Stomach smooth muscle (tissue), 2 donors: ENCODE results near the gene BRSK1.

Experiments used
- H3K27ac ChIP-seq: one replicate; pipeline ENCODE4 v1.7.0; 2013; ENCODE audit warnings: mild to moderate bottlenecking, low read length, inconsistent platforms
- H3K27me3 ChIP-seq, 2 donors: one replicate each; pipeline ENCODE4 v1.7.0; 2013; ENCODE audit warnings: low read length in 2 of 2; ENCODE audit not compliant: insufficient read depth in 2 of 2, control insufficient read depth in 1 of 2
- H3K36me3 ChIP-seq, 2 donors: one replicate each; pipeline ENCODE4 v1.7.0; 2013; ENCODE audit warnings: low read length in 2 of 2; ENCODE audit not compliant: control insufficient read depth in 2 of 2, insufficient read depth in 2 of 2
- H3K4me1 ChIP-seq: one replicate; pipeline ENCODE4 v1.7.0; 2013; ENCODE audit warnings: low read length; ENCODE audit not compliant: control insufficient read depth, insufficient read depth
- H3K4me3 ChIP-seq, 2 donors: one replicate each; pipeline ENCODE4 v1.7.0; 2013; ENCODE audit warnings: low read length in 2 of 2
- H3K9ac ChIP-seq, 2 donors: one replicate each; pipeline ENCODE4 v1.7.0; 2013; ENCODE audit warnings: low read length in 2 of 2, mild to moderate bottlenecking in 1 of 2
- H3K9me3 ChIP-seq, 2 donors: one replicate each; pipeline ENCODE4 v1.7.0; 2013; ENCODE audit warnings: low read length in 2 of 2; ENCODE audit not compliant: control insufficient read depth in 2 of 2
- donor health status: healthy.
- donor health status: Pancreatic carcinoma.

Gene BRSK1

GRCh38 chr19:55297267-55297666, 13.5 kb downstream of the BRSK1 start:
- H3K27ac ChIP-seq: no peak overlapping the region
- no peak overlapping the region for H3K4me3 ChIP-seq
- peaks cover 4 to 10% of the 10 kb centered on the region in 2 donors for H3K36me3 ChIP-seq
- H3K9ac ChIP-seq: no peak overlapping the region
- no peaks in the 10 kb centered on the region for H3K9me3 ChIP-seq
- H3K4me1 ChIP-seq: peaks cover 12% of the 10 kb centered on the region
- H3K27me3 ChIP-seq: no peaks in the 10 kb centered on the region

DNA sequence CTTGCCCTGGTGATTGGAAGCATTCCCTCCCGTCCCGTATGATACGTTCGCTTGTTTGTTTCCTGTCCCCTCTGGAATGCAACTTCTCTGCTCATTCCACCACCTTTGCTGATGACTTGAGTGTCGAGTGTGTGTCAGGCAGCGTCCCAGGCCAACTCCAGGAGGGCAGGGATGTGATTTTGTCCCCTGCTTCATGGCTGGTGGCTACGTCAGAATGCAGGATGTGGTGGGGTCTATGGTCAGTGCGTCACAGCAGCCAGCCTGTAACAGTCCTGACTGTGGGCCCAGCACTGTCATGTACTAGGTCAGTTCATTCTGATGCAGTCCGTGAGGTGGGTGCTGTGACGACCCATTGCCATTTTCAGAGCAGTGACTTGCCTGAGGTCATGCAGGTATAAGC, 16.2 kb downstream of the BRSK1 start:
- Histone ChIP-seq H3K4me3 (no peak overlapping the region), H3K9me3 (no peaks in the 10 kb centered on the region), H3K27ac (no peak overlapping the region), H3K9ac (no peak overlapping the region), H3K36me3 (peaks cover 13 to 17% of the 10 kb centered on the region in 2 donors), H3K4me1 (peaks cover 13% of the 10 kb centered on the region), H3K27me3 (no peaks in the 10 kb centered on the region)

DNA sequence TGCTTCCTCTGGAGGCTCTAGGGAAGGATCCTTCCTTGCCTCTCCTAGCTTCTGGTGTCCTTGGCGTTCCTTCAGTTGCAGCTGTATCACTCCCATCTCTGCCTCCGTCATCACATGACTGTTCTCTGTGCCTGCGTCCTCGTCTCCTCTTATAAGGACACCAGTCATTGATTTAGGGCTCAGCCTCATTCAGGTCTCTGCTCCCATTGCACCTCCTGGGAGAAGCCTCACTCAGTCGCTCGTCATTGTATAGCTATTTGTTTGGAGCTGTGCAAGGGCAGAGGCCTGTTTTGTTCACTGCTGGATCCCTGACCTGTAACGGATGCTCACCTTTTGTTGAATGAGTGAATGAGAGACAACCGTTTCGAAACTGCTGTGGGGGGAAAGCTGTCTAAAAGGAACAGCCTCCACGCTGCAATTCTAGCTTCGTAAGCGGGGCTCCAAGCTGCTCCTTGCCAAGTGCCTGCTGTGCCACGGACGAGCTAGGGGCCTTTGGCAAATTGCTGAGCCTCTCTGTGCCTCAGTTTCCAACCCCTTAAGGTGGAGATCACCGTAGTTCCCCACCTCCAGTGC, 17.2 kb downstream of the BRSK1 start:
- no peak overlapping the region for H3K27ac ChIP-seq

DNA sequence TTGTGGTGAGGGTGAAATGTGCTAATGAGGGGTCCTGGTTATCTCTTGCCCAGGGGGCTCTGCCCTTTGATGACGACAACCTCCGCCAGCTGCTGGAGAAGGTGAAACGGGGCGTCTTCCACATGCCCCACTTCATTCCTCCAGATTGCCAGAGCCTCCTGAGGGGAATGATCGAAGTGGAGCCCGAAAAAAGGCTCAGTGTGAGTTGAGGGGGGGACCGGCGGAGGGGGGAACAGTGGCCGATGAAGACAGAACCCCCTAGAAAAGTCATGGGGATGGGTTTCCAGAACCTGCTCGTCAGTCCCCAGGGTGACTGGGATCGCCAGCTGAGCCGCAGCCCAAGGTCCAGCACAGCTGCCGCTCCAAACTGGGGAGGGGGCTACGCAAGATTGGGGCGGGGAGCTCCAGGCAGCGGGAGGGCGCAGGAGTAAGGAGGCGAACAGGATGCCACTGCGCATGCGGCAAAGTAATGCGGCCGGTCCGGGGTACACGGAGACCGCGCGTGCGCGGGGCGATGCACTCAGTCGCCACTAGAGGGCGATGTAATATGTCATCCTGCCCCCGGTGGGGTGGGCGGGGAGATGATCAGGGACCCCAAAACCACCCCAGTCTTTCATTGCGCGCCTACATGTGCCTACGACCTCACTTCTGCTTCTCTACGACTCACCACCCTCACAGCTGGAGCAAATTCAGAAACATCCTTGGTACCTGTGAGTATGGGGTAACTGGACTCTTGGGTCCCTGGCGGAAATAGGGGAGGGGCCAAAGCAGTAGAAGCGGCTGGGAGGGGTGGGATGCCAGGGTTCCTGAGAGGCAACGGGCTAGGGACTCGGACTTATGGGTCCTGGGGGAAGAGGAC, 17.9 kb downstream of the BRSK1 start:
- H3K4me1 ChIP-seq: peaks cover 13% of the 10 kb centered on the region
- peak overlapping the region; percentile 30 to 36 for H3K9ac ChIP-seq
- H3K4me3 ChIP-seq: peak overlapping the region in 1 of 2 donors; percentile 71
- H3K9me3 ChIP-seq: no peaks in the 10 kb centered on the region
- H3K27ac ChIP-seq: no peak overlapping the region
- H3K36me3 ChIP-seq: peaks cover 17 to 21% of the 10 kb centered on the region in 2 donors
- H3K27me3 ChIP-seq: no peaks in the 10 kb centered on the region

More for the DNA sequence above, 17.2 kb downstream of the BRSK1 start:
- Histone ChIP-seq H3K9me3 (no peaks in the 10 kb centered on the region), H3K4me1 (peaks cover 13% of the 10 kb centered on the region), H3K27me3 (no peaks in the 10 kb centered on the region), H3K9ac (no peak overlapping the region), H3K36me3 (peaks cover 13 to 16% of the 10 kb centered on the region in 2 donors), H3K4me3 (no peak overlapping the region)

- Histone ChIP-seq H3K4me3 (peak overlapping the region in 1 of 2 donors; percentile 71), H3K4me1 (peaks cover 13% of the 10 kb centered on the region), H3K9me3 (no peaks in the 10 kb centered on the region), H3K36me3 (peaks cover 22 to 24% of the 10 kb centered on the region in 2 donors), H3K27me3 (no peaks in the 10 kb centered on the region), H3K27ac (no peak overlapping the region), H3K9ac (no peak overlapping the region)
Observed at GRCh38 chr19:55302318-55302703, 18.5 kb downstream of the BRSK1 start.

DNA sequence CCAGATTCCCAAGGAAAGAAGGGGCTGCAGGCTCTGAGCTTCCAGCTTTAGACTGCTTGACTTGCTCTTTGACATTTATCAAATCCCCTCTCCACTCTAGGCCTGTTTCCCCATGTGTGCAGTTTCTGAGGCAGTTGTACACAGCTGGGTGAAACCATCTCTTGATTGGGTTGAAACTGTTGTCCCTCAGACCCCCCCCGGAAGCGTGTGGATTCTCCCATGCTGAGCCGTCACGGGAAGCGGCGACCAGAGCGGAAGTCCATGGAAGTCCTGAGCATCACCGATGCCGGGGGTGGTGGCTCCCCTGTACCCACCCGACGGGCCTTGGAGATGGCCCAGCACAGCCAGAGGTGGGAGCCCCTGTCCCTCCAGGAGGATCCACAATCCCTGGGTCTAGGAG, 19.7 kb downstream of the BRSK1 start:
- Histone ChIP-seq H3K9ac (no peak overlapping the region), H3K36me3 (peaks cover 22 to 26% of the 10 kb centered on the region in 2 donors), H3K4me3 (no peak overlapping the region), H3K27me3 (no peaks in the 10 kb centered on the region), H3K4me1 (peaks cover 13% of the 10 kb centered on the region), H3K27ac (no peak overlapping the region), H3K9me3 (no peaks in the 10 kb centered on the region)

DNA sequence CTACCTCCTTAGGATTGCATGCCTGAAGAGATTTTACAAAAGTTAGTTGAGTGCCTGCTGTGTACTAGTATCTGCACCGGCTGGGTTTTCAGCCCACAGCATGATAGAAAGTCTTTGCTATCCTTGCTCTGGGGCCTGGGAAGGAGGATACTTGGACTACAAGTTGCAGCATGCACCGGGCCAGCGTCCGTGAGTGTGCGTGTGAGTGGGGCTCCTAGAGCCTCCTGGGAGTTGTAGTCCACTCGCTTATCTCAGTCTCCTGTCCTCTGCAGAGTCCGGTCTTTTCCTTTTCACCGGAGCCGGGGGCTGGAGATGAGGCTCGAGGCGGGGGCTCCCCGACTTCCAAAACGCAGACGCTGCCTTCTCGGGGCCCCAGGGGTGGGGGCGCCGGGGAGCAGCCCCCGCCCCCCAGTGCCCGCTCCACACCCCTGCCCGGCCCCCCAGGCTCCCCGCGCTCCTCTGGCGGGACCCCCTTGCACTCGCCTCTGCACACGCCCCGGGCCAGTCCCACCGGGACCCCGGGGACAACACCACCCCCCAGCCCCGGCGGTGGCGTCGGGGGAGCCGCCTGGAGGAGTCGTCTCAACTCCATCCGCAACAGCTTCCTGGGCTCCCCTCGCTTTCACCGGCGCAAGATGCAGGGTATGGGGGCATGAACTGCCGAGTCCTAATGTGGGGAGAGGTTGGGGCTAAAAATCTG, 20.6 kb downstream of the BRSK1 start:
- peaks cover 23 to 30% of the 10 kb centered on the region in 2 donors for H3K36me3 ChIP-seq
- H3K9ac ChIP-seq: no peak overlapping the region
- H3K27me3 ChIP-seq: no peaks in the 10 kb centered on the region
- H3K4me1 ChIP-seq: peaks cover 13% of the 10 kb centered on the region
- H3K4me3 ChIP-seq: no peak overlapping the region
- H3K27ac ChIP-seq: no peak overlapping the region
- no peaks in the 10 kb centered on the region for H3K9me3 ChIP-seq

GRCh38 chr19:55304980-55305379, 21.2 kb downstream of the BRSK1 start:
- no peaks in the 10 kb centered on the region for H3K27me3 ChIP-seq
- H3K9ac ChIP-seq: no peak overlapping the region
- H3K36me3 ChIP-seq: peaks cover 24 to 30% of the 10 kb centered on the region in 2 donors
- no peak overlapping the region for H3K27ac ChIP-seq
- no peaks in the 10 kb centered on the region for H3K9me3 ChIP-seq
- peaks cover 13% of the 10 kb centered on the region for H3K4me1 ChIP-seq
- no peak overlapping the region for H3K4me3 ChIP-seq

DNA sequence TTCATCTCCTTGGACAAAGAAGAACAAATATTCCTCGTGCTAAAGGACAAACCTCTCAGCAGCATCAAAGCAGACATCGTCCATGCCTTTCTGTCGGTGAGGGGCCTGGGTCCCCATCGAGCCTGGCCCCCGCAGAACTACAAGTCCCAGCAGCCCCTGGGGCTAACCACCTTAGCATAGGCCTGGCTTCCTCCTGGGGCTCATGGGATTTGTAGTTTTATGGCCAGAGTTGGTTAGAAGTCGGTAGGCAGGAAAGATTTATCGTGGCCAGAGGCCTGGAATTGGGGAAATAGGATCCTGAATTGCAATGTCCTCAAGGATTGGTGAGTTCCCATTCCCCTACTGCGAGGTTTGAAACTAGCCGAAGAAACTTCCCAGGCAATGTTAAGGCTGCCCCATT, 21.7 kb downstream of the BRSK1 start:
- Histone ChIP-seq H3K9me3 (no peaks in the 10 kb centered on the region), H3K27me3 (no peaks in the 10 kb centered on the region), H3K4me1 (peaks cover 13% of the 10 kb centered on the region), H3K9ac (no peak overlapping the region), H3K4me3 (no peak overlapping the region), H3K27ac (no peak overlapping the region), H3K36me3 (peaks cover 24 to 31% of the 10 kb centered on the region in 2 donors)

DNA sequence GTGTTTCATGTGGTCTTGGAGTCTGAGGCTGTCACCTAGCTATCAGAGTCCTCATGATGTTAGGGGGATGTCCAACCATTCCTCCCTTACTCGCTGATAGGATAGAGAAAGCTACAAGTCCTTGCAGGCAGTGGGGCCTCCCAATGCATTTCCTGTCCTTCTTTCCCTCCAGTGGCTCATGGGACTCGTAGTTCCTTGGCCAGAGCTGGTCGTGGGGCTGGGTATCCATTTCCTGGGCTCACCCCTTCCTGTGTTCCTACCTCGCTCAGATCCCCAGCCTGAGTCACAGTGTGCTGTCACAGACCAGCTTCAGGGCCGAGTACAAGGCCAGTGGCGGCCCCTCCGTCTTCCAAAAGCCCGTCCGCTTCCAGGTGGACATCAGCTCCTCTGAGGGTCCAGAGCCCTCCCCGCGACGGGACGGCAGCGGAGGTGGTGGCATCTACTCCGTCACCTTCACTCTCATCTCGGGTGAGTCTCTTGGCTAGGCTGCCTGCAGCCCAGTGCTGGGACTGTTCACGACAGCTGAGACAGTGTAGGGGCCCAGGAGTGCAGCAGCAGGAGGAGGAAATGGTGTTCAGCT, 22.3 kb downstream of the BRSK1 start:
- Histone ChIP-seq H3K4me3 (no peak overlapping the region), H3K4me1 (peaks cover 12% of the 10 kb centered on the region), H3K9me3 (no peaks in the 10 kb centered on the region), H3K27ac (no peak overlapping the region), H3K36me3 (peaks cover 24 to 31% of the 10 kb centered on the region in 2 donors), H3K27me3 (no peaks in the 10 kb centered on the region), H3K9ac (no peak overlapping the region)
